Activated CD4-positive, alpha-beta memory T cell treated with anti-CD3 and anti-CD28 coated beads for 36 hours (primary cell): ENCODE data around the gene IMMP2L. TPM values are rescaled to one million over a fixed set of nuclear protein-coding genes. Genes with fewer than 3 reads are reported as not detected.

Source experiments
- CTCF ChIA-PET: fragments of 350-600 bp; sonication (Branson Sonifier 250); formaldehyde crosslinking; loops from one replicate; lab custom pipeline; 2021; ENCODE audit warnings: antibody characterized with exemption, inconsistent platforms; lab: Charles Lee
- POLR2A ChIA-PET: fragments of 350-600 bp; sonication (Branson Sonifier 250); formaldehyde crosslinking; loops from one replicate; lab custom pipeline; 2021; ENCODE audit warnings: antibody characterized with exemption; lab: Charles Lee
- DNase-seq: peaks from one replicate; pipeline ENCODE4 v3.0.0-alpha.2; 2020
- H3K27ac Mint-ChIP-seq: one replicate; pipeline ENCODE4 v1.8.0; 2021; ENCODE audit warnings: mixed read lengths
- H3K27me3 Mint-ChIP-seq: one replicate; pipeline ENCODE4 v1.8.0; 2021; ENCODE audit warnings: mixed read lengths
- H3K36me3 Mint-ChIP-seq: one replicate; pipeline ENCODE4 v1.8.0; 2021; ENCODE audit warnings: mixed read lengths
- H3K4me1 Mint-ChIP-seq: one replicate; pipeline ENCODE4 v1.8.0; 2021; ENCODE audit warnings: low read depth, mixed read lengths
- H3K4me3 Mint-ChIP-seq: one replicate; pipeline ENCODE4 v1.8.0; 2021; ENCODE audit warnings: mild to moderate bottlenecking, mixed read lengths
- H3K9me3 Mint-ChIP-seq: one replicate; pipeline ENCODE4 v1.8.0; 2021; ENCODE audit warnings: mixed read lengths
- intact Hi-C: fragments of 100-400 bp; cut with micrococcal nuclease; formaldehyde crosslinking; loops from one replicate; pipeline ENCODE4 v1.15.1; 2023
- total RNA-seq, 2 experiments: library from RNA; stranded (reverse); gene quantifications; one replicate each; pipeline ENCODE4 v1.2.3, GENCODE V29; 2021

Gene IMMP2L
- total RNA-seq, 2 experiments from 2014 or later, result 14.4 to 20.5 TPM

DNA sequence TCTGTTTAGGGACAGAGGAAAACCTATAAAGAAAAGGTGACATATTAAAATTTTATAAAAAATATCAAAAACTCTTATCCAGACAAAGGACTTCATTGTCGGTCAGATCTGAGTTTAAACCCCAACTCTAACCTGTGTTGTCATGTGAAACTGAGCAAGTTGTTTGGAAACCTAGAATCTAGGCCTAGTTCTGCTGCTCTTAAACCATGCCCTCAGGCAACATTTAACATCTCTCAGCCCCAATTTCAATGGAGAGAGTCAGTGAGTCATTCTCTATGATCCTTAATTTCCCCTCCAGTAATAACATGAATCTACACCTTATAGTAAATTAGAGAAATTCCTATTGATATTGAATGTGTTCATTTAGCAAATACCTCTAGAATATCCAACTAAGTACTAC lies 192.3 kb downstream of the IMMP2L start:
- H3K4me1 Mint-ChIP-seq, result peaks cover 4% of the 10 kb centered on the region
- intact Hi-C loops, result no loop called here
- no peaks in the 10 kb centered on the region for H3K27me3 Mint-ChIP-seq
- H3K4me3 Mint-ChIP-seq, result no peak overlapping the region
- POLR2A ChIA-PET, result no interaction called here
- no peaks in the 10 kb centered on the region for H3K9me3 Mint-ChIP-seq
- CTCF ChIA-PET, result no interaction called here
- no peak overlapping the region for H3K27ac Mint-ChIP-seq
- DNase-seq, result no peak
- peaks cover 4% of the 10 kb centered on the region for H3K36me3 Mint-ChIP-seq

DNA sequence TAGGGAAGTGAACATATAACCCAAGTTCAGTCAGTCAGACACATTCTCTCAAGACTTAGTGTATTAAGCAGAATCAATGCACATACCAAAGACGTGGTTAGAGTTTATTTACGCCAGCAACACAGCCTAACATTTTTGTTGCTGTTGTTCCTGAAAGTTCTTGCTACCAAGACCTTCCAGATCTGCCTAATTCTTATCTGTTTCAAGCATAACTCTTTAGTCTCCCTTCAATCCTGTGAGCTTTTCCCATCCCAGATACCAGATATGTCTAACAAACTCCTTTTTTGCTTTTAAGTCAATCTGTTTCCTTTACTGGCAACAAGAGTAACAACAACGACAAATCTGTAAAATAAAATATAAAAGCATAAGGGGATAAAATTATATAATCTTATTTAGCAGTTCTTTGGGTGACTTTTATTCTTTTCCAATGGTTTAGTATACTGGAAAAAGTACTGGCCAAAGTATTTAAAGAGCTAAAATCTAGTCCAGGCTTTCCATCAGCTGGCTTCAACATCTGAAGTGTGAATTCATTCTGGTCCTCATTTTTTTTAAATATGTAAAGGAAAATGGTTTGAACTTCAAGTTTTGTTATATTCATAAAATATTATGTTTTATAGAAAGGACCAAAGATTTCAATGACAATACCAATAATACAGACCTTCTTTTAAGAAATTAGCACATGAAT lies 193.8 kb downstream of the IMMP2L start:
- Mint-ChIP-seq H3K27ac (no peak overlapping the region), H3K9me3 (no peaks in the 10 kb centered on the region), H3K4me1 (peaks cover 4% of the 10 kb centered on the region), H3K27me3 (no peaks in the 10 kb centered on the region), H3K4me3 (no peak overlapping the region), H3K36me3 (peaks cover 4% of the 10 kb centered on the region)
- ChIA-PET POLR2A (no interaction called here), CTCF (no interaction called here)
- intact Hi-C loops, result no loop called here
- DNase-seq, result no peak

DNA sequence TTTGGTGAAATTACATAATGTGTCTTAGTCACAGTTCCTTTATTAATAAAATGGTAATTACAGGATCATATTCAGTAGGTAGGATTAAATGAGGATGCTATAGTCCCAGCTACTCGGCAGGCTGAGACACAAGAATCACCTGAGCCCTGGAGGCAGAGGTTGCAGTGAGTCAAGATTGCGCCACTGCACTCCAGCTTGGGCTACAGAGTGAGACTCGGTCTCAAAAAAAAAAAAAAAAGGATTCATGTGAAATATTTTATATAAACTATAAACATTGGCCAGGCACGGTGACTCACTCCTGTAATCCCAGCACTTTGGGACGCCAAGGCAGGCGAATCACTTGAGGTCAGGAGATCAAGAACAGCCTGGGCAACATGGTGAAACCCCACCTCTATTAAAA lies 197.9 kb downstream of the IMMP2L start:
- POLR2A ChIA-PET, result no interaction called here
- intact Hi-C loops, result no loop called here
- no peak overlapping the region for H3K4me3 Mint-ChIP-seq

DNA sequence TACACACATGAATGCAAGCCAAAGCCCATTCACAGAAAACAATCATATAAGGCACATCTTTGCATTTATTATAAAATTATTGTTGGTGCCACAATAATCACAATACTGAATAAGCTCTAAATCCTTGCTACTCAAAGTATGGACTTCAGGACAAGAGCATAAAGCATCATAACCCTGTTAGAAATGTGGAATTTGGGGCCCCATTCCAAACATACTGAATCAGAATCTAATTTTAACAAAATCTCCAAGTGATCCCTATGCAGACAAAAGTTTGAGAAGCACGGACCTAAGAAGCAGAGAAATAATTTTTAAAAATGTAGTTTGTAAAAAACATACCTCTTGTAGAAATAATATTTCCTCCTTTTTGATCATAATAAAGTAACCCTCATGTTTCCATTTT lies 199.2 kb downstream of the IMMP2L start:
- Mint-ChIP-seq H3K27ac (no peak overlapping the region), H3K4me1 (peaks cover under 1% of the 10 kb centered on the region), H3K27me3 (no peaks in the 10 kb centered on the region), H3K4me3 (no peak overlapping the region), H3K36me3 (no peaks in the 10 kb centered on the region), H3K9me3 (no peaks in the 10 kb centered on the region)
- intact Hi-C loops, result no loop called here
- ChIA-PET CTCF (no interaction called here), POLR2A (no interaction called here)
- DNase-seq, result no peak

More for the DNA sequence above, 197.9 kb downstream of the IMMP2L start:
- no peak for DNase-seq
- Mint-ChIP-seq H3K27ac (no peak overlapping the region), H3K27me3 (no peaks in the 10 kb centered on the region), H3K36me3 (no peaks in the 10 kb centered on the region), H3K9me3 (no peaks in the 10 kb centered on the region), H3K4me1 (no peaks in the 10 kb centered on the region)
- CTCF ChIA-PET, result no interaction called here

DNA sequence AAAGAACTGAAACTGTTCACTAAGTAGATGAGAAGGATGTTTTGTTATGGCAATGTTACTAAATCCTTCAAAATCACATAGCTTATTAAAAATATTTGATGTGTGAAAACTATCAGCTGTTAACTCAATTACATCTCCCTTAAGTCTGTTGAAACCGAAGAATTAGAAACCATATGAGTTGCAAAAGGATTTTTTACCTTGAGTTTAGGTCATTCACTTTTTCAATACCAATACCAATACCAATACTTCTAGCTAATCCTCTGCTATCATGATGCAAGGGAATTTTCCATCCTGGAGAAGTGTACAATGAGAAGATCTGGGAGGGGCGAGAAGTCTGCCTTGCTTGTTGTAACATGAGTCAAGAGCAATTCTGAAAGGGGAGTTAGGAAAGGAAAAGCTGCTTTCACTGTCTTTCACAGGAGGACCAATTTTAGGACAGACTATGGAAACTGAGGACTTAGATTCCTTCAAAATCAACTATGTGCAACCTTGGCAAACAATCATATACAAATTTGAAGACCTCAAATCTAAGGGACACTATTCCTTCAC lies 199.7 kb downstream of the IMMP2L start:
- Mint-ChIP-seq H3K4me3 (no peak overlapping the region), H3K27ac (no peak overlapping the region), H3K9me3 (no peaks in the 10 kb centered on the region), H3K36me3 (no peaks in the 10 kb centered on the region), H3K27me3 (no peaks in the 10 kb centered on the region), H3K4me1 (peaks cover 3% of the 10 kb centered on the region)
- POLR2A ChIA-PET, result no interaction called here
- no peak for DNase-seq
- intact Hi-C loops, result no loop called here
- CTCF ChIA-PET, result no interaction called here

DNA sequence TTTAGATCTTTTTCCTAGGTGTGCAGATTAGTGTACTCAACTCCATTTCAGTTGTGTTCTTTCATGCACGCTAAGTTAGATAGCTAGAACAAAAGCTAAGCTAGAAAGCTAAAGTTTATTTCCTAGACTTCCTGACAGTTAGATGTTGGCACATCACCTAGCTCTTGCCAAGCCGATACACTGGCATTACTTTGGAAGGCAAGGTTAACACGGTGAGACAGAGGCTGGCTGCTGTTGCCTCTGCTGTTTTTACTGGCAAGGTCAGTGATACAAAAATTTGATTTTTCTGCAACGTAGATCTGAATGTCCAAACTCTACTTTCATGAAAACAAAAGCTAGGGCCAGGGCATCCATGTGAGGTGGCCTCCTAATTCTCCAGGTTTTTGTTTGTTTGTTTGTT lies 203.4 kb downstream of the IMMP2L start:
- DNase-seq, result no peak
- H3K27ac Mint-ChIP-seq, result no peak overlapping the region
- CTCF ChIA-PET, result no interaction called here
- intact Hi-C loops, result no loop called here
- H3K4me3 Mint-ChIP-seq, result no peak overlapping the region
- peaks cover 3% of the 10 kb centered on the region for H3K4me1 Mint-ChIP-seq
- POLR2A ChIA-PET, result no interaction called here
- no peaks in the 10 kb centered on the region for H3K36me3 Mint-ChIP-seq
- H3K9me3 Mint-ChIP-seq, result no peaks in the 10 kb centered on the region
- H3K27me3 Mint-ChIP-seq, result no peaks in the 10 kb centered on the region

DNA sequence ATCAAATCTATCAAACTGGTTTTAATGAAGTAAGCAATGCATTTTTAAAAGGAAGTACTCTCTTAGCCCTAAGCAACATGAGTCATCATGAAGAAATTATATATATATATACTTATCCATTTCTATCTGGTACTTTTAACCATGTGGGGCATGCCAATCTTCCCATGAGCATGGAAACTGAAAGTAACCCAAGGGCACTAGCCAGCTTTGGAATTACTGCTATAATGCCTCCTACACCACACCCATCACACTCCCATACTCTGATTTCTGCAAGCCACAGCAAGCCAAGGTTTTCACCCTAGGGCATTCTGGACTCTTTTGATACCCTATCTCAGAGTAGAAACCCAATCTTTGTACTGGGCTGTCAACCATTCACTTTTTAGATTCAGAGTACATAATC lies 204.6 kb downstream of the IMMP2L start:
- H3K9me3 Mint-ChIP-seq, result no peaks in the 10 kb centered on the region
- intact Hi-C loops, result no loop called here
- CTCF ChIA-PET, result interaction anchor here (0.6 kb wide), 1 partner anchor 1848 kb away, joined by 3 read pairs; no protein-coding TSS in a partner anchor
- no peak for DNase-seq
- H3K36me3 Mint-ChIP-seq, result no peaks in the 10 kb centered on the region
- no peaks in the 10 kb centered on the region for H3K27me3 Mint-ChIP-seq
- no peak overlapping the region for H3K27ac Mint-ChIP-seq
- POLR2A ChIA-PET, result no interaction called here
- H3K4me3 Mint-ChIP-seq, result no peak overlapping the region
- peaks cover 6% of the 10 kb centered on the region for H3K4me1 Mint-ChIP-seq

DNA sequence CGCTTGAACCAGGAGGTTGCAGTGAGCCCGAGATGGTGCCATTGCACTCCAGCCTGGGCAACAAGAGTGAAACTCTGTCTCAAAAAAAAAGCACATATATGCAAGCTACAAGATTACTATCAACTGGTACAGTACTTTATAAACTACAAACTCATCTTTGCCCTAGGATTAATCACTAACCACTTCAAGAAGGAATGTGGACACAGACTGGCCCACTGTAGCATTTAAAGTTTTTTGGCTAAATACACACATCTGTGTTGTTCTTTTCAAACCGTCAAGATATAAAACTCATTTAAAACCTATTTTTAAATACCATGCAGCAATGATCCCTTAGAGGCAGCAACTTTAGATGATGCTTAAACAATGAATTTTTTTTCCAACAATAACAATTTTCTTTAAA lies 205.4 kb downstream of the IMMP2L start:
- POLR2A ChIA-PET, result no interaction called here
- Mint-ChIP-seq H3K36me3 (no peaks in the 10 kb centered on the region), H3K27ac (no peak overlapping the region), H3K9me3 (no peaks in the 10 kb centered on the region), H3K4me1 (peaks cover 11% of the 10 kb centered on the region), H3K4me3 (no peak overlapping the region), H3K27me3 (no peaks in the 10 kb centered on the region)
- DNase-seq, result no peak
- CTCF ChIA-PET, result no interaction called here
- intact Hi-C loops, result no loop called here

DNA sequence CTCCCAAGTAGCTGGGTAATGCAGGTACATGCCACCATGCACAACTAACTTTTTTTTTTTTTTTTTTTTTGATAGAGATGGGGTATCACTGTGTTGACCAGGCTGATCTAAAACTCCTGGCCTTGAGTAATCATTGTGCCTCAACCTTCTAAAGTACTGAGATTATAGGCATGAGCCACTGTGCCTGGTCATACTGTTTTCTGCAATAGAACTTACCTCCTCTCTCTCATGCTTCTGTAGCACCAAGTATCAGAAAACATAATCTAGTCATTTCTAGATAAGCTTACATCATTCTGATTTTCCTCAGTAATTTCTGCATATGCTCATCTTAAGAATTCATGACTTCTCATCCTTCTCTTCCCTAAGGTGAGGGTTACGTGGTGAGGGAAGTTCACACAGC lies 210.0 kb downstream of the IMMP2L start:
- peaks cover 10% of the 10 kb centered on the region for H3K4me1 Mint-ChIP-seq
- DNase-seq, result no peak
- intact Hi-C loops, result no loop called here
- H3K9me3 Mint-ChIP-seq, result peaks cover 3% of the 10 kb centered on the region
- peaks cover 9% of the 10 kb centered on the region for H3K36me3 Mint-ChIP-seq
- ChIA-PET POLR2A (no interaction called here), CTCF (no interaction called here)
- no peak overlapping the region for H3K4me3 Mint-ChIP-seq
- H3K27ac Mint-ChIP-seq, result peak overlapping the region; percentile 52
- H3K27me3 Mint-ChIP-seq, result no peaks in the 10 kb centered on the region

DNA sequence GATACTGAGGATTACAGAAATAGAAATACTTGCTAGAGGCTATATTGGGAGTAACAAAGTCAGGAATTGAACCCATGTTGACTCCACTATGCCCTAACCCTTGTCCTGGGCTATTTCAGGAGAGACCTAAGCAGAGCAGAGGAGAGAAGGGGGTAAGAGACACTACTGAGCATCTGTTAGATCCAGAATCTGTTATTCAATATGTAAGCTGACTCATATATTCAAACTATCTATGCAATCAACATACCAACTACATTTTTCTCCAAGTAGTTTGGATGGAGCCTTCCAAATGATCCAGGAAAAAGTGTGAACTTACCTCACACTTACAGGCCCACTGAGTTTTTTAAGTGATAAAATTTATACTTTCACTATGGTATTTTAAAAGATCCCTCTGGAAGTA lies 216.1 kb downstream of the IMMP2L start:
- Mint-ChIP-seq H3K27me3 (no peaks in the 10 kb centered on the region), H3K9me3 (peaks cover 25% of the 10 kb centered on the region), H3K27ac (no peak overlapping the region), H3K4me3 (no peak overlapping the region), H3K4me1 (no peaks in the 10 kb centered on the region), H3K36me3 (peaks cover 32% of the 10 kb centered on the region)
- ChIA-PET CTCF (no interaction called here), POLR2A (no interaction called here)
- DNase-seq, result no peak
- intact Hi-C loops, result no loop called here

DNA sequence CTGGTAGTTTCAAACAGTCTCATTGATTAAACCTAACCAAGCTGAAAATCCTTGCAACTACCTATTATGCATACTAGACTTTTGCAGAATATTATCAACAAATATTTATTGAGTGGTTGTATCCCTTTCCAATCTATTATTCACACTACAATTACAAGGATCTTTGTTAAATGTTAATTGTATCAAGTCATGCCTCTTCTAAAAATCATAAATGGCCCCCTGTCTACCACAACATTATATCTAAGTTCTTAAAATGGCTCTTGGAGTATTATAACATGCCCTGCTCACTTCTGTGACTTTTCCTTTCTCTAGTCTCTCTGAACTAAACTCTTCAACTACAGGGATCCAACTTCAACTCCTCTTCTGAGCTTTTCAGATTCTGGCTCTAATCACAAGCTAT lies 219.3 kb downstream of the IMMP2L start:
- no peak for DNase-seq
- Mint-ChIP-seq H3K4me3 (no peak overlapping the region), H3K9me3 (peaks cover 22% of the 10 kb centered on the region), H3K27me3 (no peaks in the 10 kb centered on the region), H3K27ac (no peak overlapping the region), H3K36me3 (peaks cover 23% of the 10 kb centered on the region), H3K4me1 (no peaks in the 10 kb centered on the region)
- ChIA-PET POLR2A (no interaction called here), CTCF (no interaction called here)
- intact Hi-C loops, result no loop called here

DNA sequence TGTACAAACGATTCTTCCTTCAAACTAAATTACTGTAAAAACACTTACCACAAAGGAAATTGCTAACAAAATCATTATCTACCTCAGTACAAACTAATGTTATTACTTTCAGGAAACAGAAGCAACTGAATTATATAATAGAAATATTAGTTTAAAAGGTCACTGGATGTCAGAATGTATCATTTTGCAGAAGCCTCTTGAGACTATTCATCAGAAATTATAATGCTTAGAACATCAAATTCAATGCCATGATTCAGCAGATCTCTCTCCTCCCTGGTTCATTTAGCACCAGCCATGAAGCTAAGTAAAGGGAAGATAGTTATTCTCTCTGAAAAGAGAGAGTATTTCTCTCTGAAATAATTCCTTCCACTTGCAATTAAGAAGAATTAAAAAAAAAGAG lies 223.3 kb downstream of the IMMP2L start:
- no peak for DNase-seq
- peaks cover 10% of the 10 kb centered on the region for H3K36me3 Mint-ChIP-seq
- POLR2A ChIA-PET, result no interaction called here
- CTCF ChIA-PET, result no interaction called here
- H3K9me3 Mint-ChIP-seq, result peaks cover 11% of the 10 kb centered on the region
- intact Hi-C loops, result loop anchor here (10.0 kb wide), 1 partner anchor 146 kb away; no protein-coding TSS in a partner anchor
- H3K4me3 Mint-ChIP-seq, result no peak overlapping the region
- H3K27me3 Mint-ChIP-seq, result no peaks in the 10 kb centered on the region
- H3K27ac Mint-ChIP-seq, result no peak overlapping the region
- H3K4me1 Mint-ChIP-seq, result no peaks in the 10 kb centered on the region

DNA sequence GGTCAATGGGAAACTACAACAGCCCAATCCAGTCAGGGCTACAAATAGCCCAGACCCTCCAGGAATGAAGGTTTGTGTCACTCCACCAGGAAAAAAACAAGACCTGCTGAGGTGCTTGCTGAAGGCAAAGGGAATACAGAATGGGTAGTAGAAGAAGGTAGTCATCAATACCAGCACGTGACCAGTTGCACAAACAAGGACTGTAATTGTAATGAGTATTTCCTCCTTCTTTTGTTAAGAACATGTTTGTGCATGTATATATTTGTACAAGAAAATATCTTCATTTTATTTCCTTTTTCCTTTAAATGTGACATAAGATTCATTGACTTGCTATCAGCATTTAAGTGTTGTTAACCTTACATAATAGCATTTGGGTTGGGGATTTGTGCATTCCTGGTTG lies 229.3 kb downstream of the IMMP2L start:
- Mint-ChIP-seq H3K36me3 (peaks cover 5% of the 10 kb centered on the region), H3K9me3 (no peaks in the 10 kb centered on the region), H3K4me1 (peaks cover 6% of the 10 kb centered on the region), H3K27me3 (no peaks in the 10 kb centered on the region), H3K27ac (no peak overlapping the region), H3K4me3 (no peak overlapping the region)
- no peak for DNase-seq
- ChIA-PET POLR2A (no interaction called here), CTCF (no interaction called here)
- intact Hi-C loops, result loop anchor here (10.0 kb wide), 1 partner anchor 152 kb away; no protein-coding TSS in a partner anchor
